NT2/D1 (cell line): ENCODE measurements around the gene ACVR1.
"Not testable (repeated sequence)": the region's sequence is repeated elsewhere in the genome, so short reads cannot be mapped to it uniquely, and the experiment has no call there.

ENCODE experiments used
- DNase-seq: peaks from one replicate; pipeline ENCODE4 v3.0.0-alpha.2; 2011; ENCODE audit warnings: low read depth, low spot score
- H3K27me3 ChIP-seq: 2 replicates; pipeline ENCODE4 v1.6.0; 2011; ENCODE audit warnings: mild to moderate bottlenecking; ENCODE audit not compliant: insufficient read length, insufficient read depth
- H3K36me3 ChIP-seq: 2 replicates; pipeline ENCODE4 v1.6.1; 2011; ENCODE audit warnings: mild to moderate bottlenecking, low read length, mixed read lengths; ENCODE audit not compliant: insufficient read depth, insufficient read length
- H3K4me1 ChIP-seq: 2 replicates; pipeline ENCODE4 v1.5.1; 2011; ENCODE audit not compliant: insufficient read depth, insufficient read length
- H3K4me3 ChIP-seq: 2 replicates; pipeline ENCODE4 v1.5.1; 2011; ENCODE audit warnings: low read depth; ENCODE audit not compliant: insufficient read length
- H3K9ac ChIP-seq: 2 replicates; pipeline ENCODE4 v1.6.0; 2011; ENCODE audit warnings: low read depth; ENCODE audit not compliant: insufficient read length
- H3K9me3 ChIP-seq: 2 replicates; pipeline ENCODE4 v1.5.1; 2011; ENCODE audit warnings: mild to moderate bottlenecking, low read length; ENCODE audit not compliant: insufficient read depth
- SUZ12 ChIP-seq: IDR thresholded peaks from 2 replicates; pipeline ENCODE4 v1.6.1; 2011; ENCODE audit not compliant: insufficient read length, insufficient read depth; ENCODE audit errors: extremely low read depth
- YY1 ChIP-seq: IDR thresholded peaks from 2 replicates; pipeline ENCODE4 v1.6.1; 2011; ENCODE audit not compliant: insufficient read length, insufficient read depth
- ZNF274 ChIP-seq: IDR thresholded peaks from 2 replicates; pipeline ENCODE4 v1.6.1; 2011; ENCODE audit warnings: mild to moderate bottlenecking, low read depth, low read length

The ACVR1 gene

GRCh38 chr2:157835006-157835405 lies 41.1 kb downstream of the ACVR1 start:
- Histone ChIP-seq H3K4me1 (peaks cover 5% of the 10 kb centered on the region), H3K9ac (no peak overlapping the region), H3K36me3 (peaks cover 16% of the 10 kb centered on the region), H3K4me3 (no peak overlapping the region), H3K9me3 (no peaks in the 10 kb centered on the region), H3K27me3 (no peaks in the 10 kb centered on the region)
- no peak for TF ChIP-seq SUZ12
- TF ChIP-seq YY1 = no peak
- TF ChIP-seq ZNF274 = no peak
- DNase-seq = no peak

- DNase-seq = no peak
- Histone ChIP-seq H3K4me3 (no peak overlapping the region), H3K36me3 (peaks cover 16% of the 10 kb centered on the region), H3K9me3 (no peaks in the 10 kb centered on the region), H3K9ac (no peak overlapping the region), H3K4me1 (peaks cover 5% of the 10 kb centered on the region), H3K27me3 (no peaks in the 10 kb centered on the region)
- no peak for TF ChIP-seq SUZ12
- no peak for TF ChIP-seq ZNF274
- no peak for TF ChIP-seq YY1
Observed at GRCh38 chr2:157833721-157834120, 42.4 kb downstream of the ACVR1 start.

- no peak overlapping the region for H3K4me3 ChIP-seq
- peaks cover 2% of the 10 kb centered on the region for H3K4me1 ChIP-seq
- H3K36me3 ChIP-seq = peaks cover 14% of the 10 kb centered on the region
- TF ChIP-seq ZNF274 = no peak
- TF ChIP-seq YY1 = no peak
- no peak for TF ChIP-seq SUZ12
- H3K9ac ChIP-seq = no peak overlapping the region
- DNase-seq = no peak
- H3K27me3 ChIP-seq = no peaks in the 10 kb centered on the region
- no peaks in the 10 kb centered on the region for H3K9me3 ChIP-seq
Observed at GRCh38 chr2:157831573-157832315, 44.4 kb downstream of the ACVR1 start.

GRCh38 chr2:157830696-157831570 lies 45.2 kb downstream of the ACVR1 start:
- H3K27me3 ChIP-seq = no peaks in the 10 kb centered on the region
- DNase-seq = no peak
- H3K9me3 ChIP-seq = no peaks in the 10 kb centered on the region
- H3K4me1 ChIP-seq = no peaks in the 10 kb centered on the region
- H3K36me3 ChIP-seq = peaks cover 6% of the 10 kb centered on the region
- no peak overlapping the region for H3K9ac ChIP-seq
- TF ChIP-seq ZNF274 (no peak), SUZ12 (no peak), YY1 (no peak)
- no peak overlapping the region for H3K4me3 ChIP-seq

GRCh38 chr2:157830266-157830665 lies 45.9 kb downstream of the ACVR1 start:
- no peaks in the 10 kb centered on the region for H3K4me1 ChIP-seq
- H3K36me3 ChIP-seq = peaks cover 4% of the 10 kb centered on the region
- no peaks in the 10 kb centered on the region for H3K27me3 ChIP-seq
- DNase-seq = no peak
- H3K9ac ChIP-seq = no peak overlapping the region
- no peak overlapping the region for H3K4me3 ChIP-seq
- TF ChIP-seq YY1 (no peak), SUZ12 (no peak), ZNF274 (no peak)
- H3K9me3 ChIP-seq = no peaks in the 10 kb centered on the region

- Histone ChIP-seq H3K36me3 (peaks cover 5% of the 10 kb centered on the region), H3K4me3 (no peak overlapping the region), H3K4me1 (no peaks in the 10 kb centered on the region), H3K9ac (no peak overlapping the region), H3K27me3 (no peaks in the 10 kb centered on the region), H3K9me3 (no peaks in the 10 kb centered on the region)
- TF ChIP-seq YY1 = no peak
- no peak for TF ChIP-seq SUZ12
- TF ChIP-seq ZNF274 = no peak
- DNase-seq = no peak
Observed at GRCh38 chr2:157827377-157827776, 48.8 kb downstream of the ACVR1 start.

GRCh38 chr2:157826644-157827043 lies 49.5 kb downstream of the ACVR1 start:
- DNase-seq, H3K27me3 ChIP-seq, H3K36me3 ChIP-seq, H3K4me1 ChIP-seq, H3K4me3 ChIP-seq, H3K9me3 ChIP-seq, H3K9ac ChIP-seq: not testable (repeated sequence)
